Measurements from ENCODE around the gene DLG1.

DNA sequence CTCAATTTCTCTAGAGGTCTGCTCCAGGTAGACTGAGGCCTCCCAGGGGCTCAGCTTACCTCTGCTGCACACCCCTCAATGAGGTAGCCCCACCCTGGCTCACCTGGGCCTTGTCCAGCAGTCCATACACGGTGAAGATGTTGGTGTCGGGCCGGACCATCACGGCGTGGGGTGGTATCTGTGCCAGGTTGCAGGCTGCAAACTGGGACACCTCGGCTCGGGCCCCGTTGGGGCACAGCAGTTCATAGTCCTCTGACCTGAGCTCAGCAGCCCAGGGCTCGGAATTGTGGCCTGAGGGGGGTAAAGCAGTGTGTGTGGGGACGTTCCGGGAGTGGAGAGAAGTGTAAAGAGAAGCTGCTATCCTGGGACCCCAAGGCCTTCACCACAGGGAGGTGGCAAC lies 292.0 kb downstream of the DLG1 start:
- TF ChIP-seq, protein P1, sequence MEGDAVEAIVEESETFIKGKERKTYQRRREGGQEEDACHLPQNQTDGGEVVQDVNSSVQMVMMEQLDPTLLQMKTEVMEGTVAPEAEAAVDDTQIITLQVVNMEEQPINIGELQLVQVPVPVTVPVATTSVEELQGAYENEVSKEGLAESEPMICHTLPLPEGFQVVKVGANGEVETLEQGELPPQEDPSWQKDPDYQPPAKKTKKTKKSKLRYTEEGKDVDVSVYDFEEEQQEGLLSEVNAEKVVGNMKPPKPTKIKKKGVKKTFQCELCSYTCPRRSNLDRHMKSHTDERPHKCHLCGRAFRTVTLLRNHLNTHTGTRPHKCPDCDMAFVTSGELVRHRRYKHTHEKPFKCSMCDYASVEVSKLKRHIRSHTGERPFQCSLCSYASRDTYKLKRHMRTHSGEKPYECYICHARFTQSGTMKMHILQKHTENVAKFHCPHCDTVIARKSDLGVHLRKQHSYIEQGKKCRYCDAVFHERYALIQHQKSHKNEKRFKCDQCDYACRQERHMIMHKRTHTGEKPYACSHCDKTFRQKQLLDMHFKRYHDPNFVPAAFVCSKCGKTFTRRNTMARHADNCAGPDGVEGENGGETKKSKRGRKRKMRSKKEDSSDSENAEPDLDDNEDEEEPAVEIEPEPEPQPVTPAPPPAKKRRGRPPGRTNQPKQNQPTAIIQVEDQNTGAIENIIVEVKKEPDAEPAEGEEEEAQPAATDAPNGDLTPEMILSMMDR (conservative IDR thresholded peaks at IDR 0.05; ENCODE audit: low read depth, low read length), result no peak
- TF ChIP-seq EZH2 (IDR thresholded peaks at IDR 0.05; ENCODE audit: borderline replicate concordance, low read depth, low read length, poor library complexity, severe bottlenecking), result no peak
